ENCODE measurements around the gene HCFC1.

The HCFC1 gene

DNA sequence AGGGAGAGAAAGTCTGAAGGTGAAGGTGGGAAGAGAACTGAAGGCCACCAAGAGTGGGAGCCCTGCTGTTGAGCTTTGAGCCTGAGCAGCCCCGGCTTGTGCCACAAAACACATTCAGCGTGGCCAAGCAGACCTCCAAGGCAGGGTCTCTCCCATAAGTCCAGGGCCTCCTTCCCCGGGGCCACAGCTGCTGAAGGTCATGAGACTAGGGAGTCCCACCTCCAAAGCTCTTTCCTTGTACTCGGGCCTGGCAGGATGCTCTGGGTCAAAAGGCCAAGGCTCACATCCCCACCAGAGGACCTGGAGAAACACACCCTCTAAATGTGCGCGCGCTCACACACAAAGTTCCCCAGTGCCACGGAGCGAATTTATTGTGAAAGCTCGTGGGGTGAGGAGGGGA, 42.0 kb downstream of the HCFC1 start:
- no peak overlapping the region for H3K4me3 ChIP-seq (ENCODE audit: severe bottlenecking)
- H3K9me3 ChIP-seq (ENCODE audit: severe bottlenecking) = no peaks in the 10 kb centered on the region
- TF ChIP-seq, protein P1, sequence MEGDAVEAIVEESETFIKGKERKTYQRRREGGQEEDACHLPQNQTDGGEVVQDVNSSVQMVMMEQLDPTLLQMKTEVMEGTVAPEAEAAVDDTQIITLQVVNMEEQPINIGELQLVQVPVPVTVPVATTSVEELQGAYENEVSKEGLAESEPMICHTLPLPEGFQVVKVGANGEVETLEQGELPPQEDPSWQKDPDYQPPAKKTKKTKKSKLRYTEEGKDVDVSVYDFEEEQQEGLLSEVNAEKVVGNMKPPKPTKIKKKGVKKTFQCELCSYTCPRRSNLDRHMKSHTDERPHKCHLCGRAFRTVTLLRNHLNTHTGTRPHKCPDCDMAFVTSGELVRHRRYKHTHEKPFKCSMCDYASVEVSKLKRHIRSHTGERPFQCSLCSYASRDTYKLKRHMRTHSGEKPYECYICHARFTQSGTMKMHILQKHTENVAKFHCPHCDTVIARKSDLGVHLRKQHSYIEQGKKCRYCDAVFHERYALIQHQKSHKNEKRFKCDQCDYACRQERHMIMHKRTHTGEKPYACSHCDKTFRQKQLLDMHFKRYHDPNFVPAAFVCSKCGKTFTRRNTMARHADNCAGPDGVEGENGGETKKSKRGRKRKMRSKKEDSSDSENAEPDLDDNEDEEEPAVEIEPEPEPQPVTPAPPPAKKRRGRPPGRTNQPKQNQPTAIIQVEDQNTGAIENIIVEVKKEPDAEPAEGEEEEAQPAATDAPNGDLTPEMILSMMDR (IDR thresholded peaks at IDR 0.05; ENCODE audit: poor library complexity, severe bottlenecking) = no peak
- DNase-seq (ENCODE audit: low spot score) (no peak), ATAC-seq (ENCODE audit: low read depth) (no peak)
- no peaks in the 10 kb centered on the region for H3K4me1 ChIP-seq (ENCODE audit: insufficient read depth, poor library complexity, severe bottlenecking)
- H3K27ac ChIP-seq (ENCODE audit: poor library complexity, severe bottlenecking) = no peak overlapping the region
- no peaks in the 10 kb centered on the region for H3K27me3 ChIP-seq (ENCODE audit: insufficient read depth, poor library complexity, severe bottlenecking)
- peaks cover 12% of the 10 kb centered on the region for H3K36me3 ChIP-seq (ENCODE audit: low read depth)

DNA sequence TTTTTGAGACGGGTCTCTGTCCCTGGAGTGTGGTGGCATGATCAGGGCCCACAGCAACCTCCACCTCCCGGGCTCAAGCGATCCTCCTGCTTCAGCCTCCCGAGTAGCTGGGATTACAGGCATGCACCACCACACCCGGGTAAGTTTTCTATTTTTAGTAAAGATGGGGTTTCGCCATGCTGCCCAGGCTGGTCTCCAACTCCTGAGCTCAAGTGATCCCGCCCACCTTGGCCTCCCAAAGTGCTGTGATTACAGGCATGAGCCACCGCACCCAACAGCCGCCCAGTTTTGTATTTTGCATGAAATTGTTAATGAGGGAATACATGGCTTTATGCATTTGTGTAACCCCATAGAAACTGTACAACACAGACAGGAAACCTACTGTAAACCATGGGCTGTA, 42.8 kb downstream of the HCFC1 start:
- ATAC-seq (ENCODE audit: low read depth) = no peak
- TF ChIP-seq, protein P1 (IDR thresholded peaks at IDR 0.05; ENCODE audit: poor library complexity, severe bottlenecking) = no peak
- Histone ChIP-seq H3K36me3 (ENCODE audit: low read depth) (peaks cover 11% of the 10 kb centered on the region), H3K27me3 (ENCODE audit: insufficient read depth, poor library complexity, severe bottlenecking) (no peaks in the 10 kb centered on the region), H3K4me3 (ENCODE audit: severe bottlenecking) (no peak overlapping the region), H3K27ac (ENCODE audit: poor library complexity, severe bottlenecking) (peak overlapping the region; percentile 91), H3K4me1 (ENCODE audit: insufficient read depth, poor library complexity, severe bottlenecking) (no peaks in the 10 kb centered on the region), H3K9me3 (ENCODE audit: severe bottlenecking) (no peaks in the 10 kb centered on the region)
- no peak for DNase-seq (ENCODE audit: low spot score)

DNA sequence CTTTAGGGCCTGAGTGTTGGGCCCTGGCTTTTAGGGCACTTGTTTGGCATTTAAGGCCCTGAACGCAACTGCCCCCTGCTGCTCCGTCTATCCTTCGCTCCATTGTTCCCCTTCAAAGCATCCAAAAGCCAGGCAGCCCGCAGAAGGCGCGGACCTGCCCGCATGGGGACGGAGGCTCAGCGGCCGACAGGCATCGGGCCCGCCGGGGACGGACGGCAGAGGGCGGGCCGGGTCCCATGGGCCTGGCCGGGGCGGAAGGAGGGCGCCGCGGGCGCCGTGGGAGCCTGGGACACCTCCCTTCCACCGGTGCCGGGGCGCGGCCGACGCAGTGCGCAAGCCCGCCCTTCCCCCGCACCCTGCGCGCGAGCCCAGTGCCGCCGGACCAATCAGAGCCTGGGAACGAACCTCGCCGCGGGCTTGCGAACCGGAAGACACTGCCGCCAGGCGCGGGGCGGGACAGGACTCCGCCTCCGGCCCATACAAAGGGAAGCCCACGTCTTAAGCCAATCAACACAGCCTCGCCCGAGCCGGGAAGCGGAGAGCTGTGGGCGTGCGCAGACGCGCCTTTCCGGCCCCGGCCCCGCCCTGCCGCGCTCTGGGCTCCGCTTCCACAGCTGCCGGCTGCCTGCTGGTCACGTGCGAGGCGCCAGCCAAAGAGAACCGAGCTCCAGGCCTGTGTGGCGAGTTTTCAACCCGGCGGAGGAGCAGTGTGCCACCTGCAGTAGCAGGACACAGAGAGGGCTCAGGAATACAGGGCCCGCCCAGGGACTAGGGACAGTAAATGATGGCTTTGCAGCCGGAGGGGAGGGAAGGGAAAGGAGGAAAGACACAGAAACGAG, 43.5 kb downstream of the HCFC1 start:
- peaks cover 4% of the 10 kb centered on the region for H3K36me3 ChIP-seq (ENCODE audit: low read depth)
- peak; percentile 91 for ATAC-seq (ENCODE audit: low read depth)
- no peaks in the 10 kb centered on the region for H3K9me3 ChIP-seq (ENCODE audit: severe bottlenecking)
- H3K27me3 ChIP-seq (ENCODE audit: insufficient read depth, poor library complexity, severe bottlenecking) = no peaks in the 10 kb centered on the region
- no peaks in the 10 kb centered on the region for H3K4me1 ChIP-seq (ENCODE audit: insufficient read depth, poor library complexity, severe bottlenecking)
- H3K27ac ChIP-seq (ENCODE audit: poor library complexity, severe bottlenecking) = peak overlapping the region; percentile 91
- TF ChIP-seq, protein P1 (IDR thresholded peaks at IDR 0.05; ENCODE audit: poor library complexity, severe bottlenecking) = peak; percentile 11
- DNase-seq (ENCODE audit: low spot score) = peak; percentile 94
- H3K4me3 ChIP-seq (ENCODE audit: severe bottlenecking) = peak overlapping the region; percentile 63

DNA sequence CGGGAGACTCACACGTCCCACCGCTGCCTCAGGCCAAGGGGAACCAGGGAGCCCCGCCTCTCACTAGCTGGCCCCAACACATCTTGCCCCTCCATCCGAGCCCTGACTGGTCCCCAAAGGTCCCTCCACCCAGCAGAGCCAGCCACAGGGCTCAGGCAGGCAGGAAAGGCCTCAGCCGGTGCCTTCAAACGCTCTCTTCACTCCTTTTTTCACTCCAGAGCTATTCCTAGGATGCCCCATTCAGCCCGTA, 44.0 kb downstream of the HCFC1 start:
- Histone ChIP-seq H3K27ac (ENCODE audit: poor library complexity, severe bottlenecking) (peak overlapping the region; percentile 91), H3K9me3 (ENCODE audit: severe bottlenecking) (no peaks in the 10 kb centered on the region), H3K36me3 (ENCODE audit: low read depth) (no peaks in the 10 kb centered on the region; the same call in 1 of the 2 replicates), H3K4me3 (ENCODE audit: severe bottlenecking) (peak overlapping the region; percentile 63), H3K27me3 (ENCODE audit: insufficient read depth, poor library complexity, severe bottlenecking) (no peaks in the 10 kb centered on the region), H3K4me1 (ENCODE audit: insufficient read depth, poor library complexity, severe bottlenecking) (no peaks in the 10 kb centered on the region)
- no peak for DNase-seq (ENCODE audit: low spot score)
- ATAC-seq (ENCODE audit: low read depth) = no peak; the same call in 2 of the 3 replicates
- TF ChIP-seq, protein P1 (IDR thresholded peaks at IDR 0.05; ENCODE audit: poor library complexity, severe bottlenecking) = no peak
